Mesothelial cell of epicardium (in vitro differentiated cells): Measurements from ENCODE around the gene CTNND2. TPM values are rescaled to one million over a fixed set of nuclear protein-coding genes. Genes with fewer than 3 reads are reported as not detected.

ENCODE experiments used
- DNase-seq, 2 experiments: peaks; one replicate each; pipeline ENCODE4 v3.0.0; 2021; ENCODE audit warnings: low spot score in 2 of 2; ENCODE audit not compliant: unreplicated experiment in 2 of 2
- H3K27ac Mint-ChIP-seq: 2 replicates; pipeline ENCODE4 v1.8.0; 2021; ENCODE audit warnings: mixed read lengths
- H3K27me3 Mint-ChIP-seq: 2 replicates; pipeline ENCODE4 v1.8.0; 2021; ENCODE audit warnings: low read depth, mixed read lengths
- H3K36me3 Mint-ChIP-seq: 2 replicates; pipeline ENCODE4 v1.8.0; 2021; ENCODE audit warnings: mixed read lengths
- H3K4me1 Mint-ChIP-seq: 2 replicates; pipeline ENCODE4 v1.8.0; 2021; ENCODE audit warnings: mixed read lengths
- H3K4me3 Mint-ChIP-seq: 2 replicates; pipeline ENCODE4 v1.8.0; 2021; ENCODE audit warnings: mild to moderate bottlenecking, moderate library complexity, mixed read lengths
- H3K9me3 Mint-ChIP-seq: 2 replicates; pipeline ENCODE4 v1.8.0; 2021; ENCODE audit warnings: mixed read lengths
- CTCF ChIP-seq: fragments of 200-600 bp; sonication (generic); IDR thresholded peaks from one replicate; pipeline ENCODE4 v1.5.0; 2021; ENCODE audit warnings: antibody characterized with exemption; ENCODE audit not compliant: unreplicated experiment
- total RNA-seq: library from RNA; stranded (reverse); gene quantifications from 3 replicates; pipeline ENCODE4 v1.2.1, GENCODE V29; 2021

CTNND2 gene
- total RNA-seq, 1 donor from 2014 or later = 7.9 TPM

GRCh38 chr5:11230890-11231289 lies 673.4 kb downstream of the CTNND2 start:
- no peak for DNase-seq
- Mint-ChIP-seq H3K36me3 (peaks cover 8% of the 10 kb centered on the region), H3K4me3 (no peak overlapping the region), H3K27me3 (no peaks in the 10 kb centered on the region), H3K9me3 (peaks cover 29% of the 10 kb centered on the region), H3K27ac (no peak overlapping the region), H3K4me1 (no peaks in the 10 kb centered on the region)
- no peak for TF ChIP-seq CTCF

GRCh38 chr5:11227064-11227463 lies 677.2 kb downstream of the CTNND2 start:
- Mint-ChIP-seq H3K27me3 (no peaks in the 10 kb centered on the region), H3K4me1 (no peaks in the 10 kb centered on the region)
- TF ChIP-seq CTCF = no peak

GRCh38 chr5:11224436-11225187 lies 679.6 kb downstream of the CTNND2 start:
- H3K36me3 Mint-ChIP-seq = no peaks in the 10 kb centered on the region
- no peaks in the 10 kb centered on the region for H3K4me1 Mint-ChIP-seq
- H3K4me3 Mint-ChIP-seq = no peak overlapping the region
- no peak overlapping the region for H3K27ac Mint-ChIP-seq
- peaks cover 7% of the 10 kb centered on the region for H3K9me3 Mint-ChIP-seq
- DNase-seq = no peak
- no peak for TF ChIP-seq CTCF
- H3K27me3 Mint-ChIP-seq = no peaks in the 10 kb centered on the region

More at GRCh38 chr5:11227064-11227463, 677.2 kb downstream of the CTNND2 start:
- peaks cover 5% of the 10 kb centered on the region for H3K36me3 Mint-ChIP-seq
- H3K4me3 Mint-ChIP-seq = no peak overlapping the region
- H3K27ac Mint-ChIP-seq = no peak overlapping the region
- peaks cover 15% of the 10 kb centered on the region for H3K9me3 Mint-ChIP-seq
- no peak for DNase-seq

- no peak for TF ChIP-seq CTCF
- DNase-seq = no peak
- Mint-ChIP-seq H3K27ac (no peak overlapping the region), H3K4me3 (no peak overlapping the region), H3K27me3 (no peaks in the 10 kb centered on the region), H3K9me3 (peaks cover 15% of the 10 kb centered on the region), H3K4me1 (no peaks in the 10 kb centered on the region), H3K36me3 (no peaks in the 10 kb centered on the region)
These were observed 682.1 kb downstream of the CTNND2 start for GRCh38 chr5:11222169-11222568.

- no peaks in the 10 kb centered on the region for H3K36me3 Mint-ChIP-seq
- H3K4me3 Mint-ChIP-seq = no peak overlapping the region
- H3K27me3 Mint-ChIP-seq = no peaks in the 10 kb centered on the region
- H3K27ac Mint-ChIP-seq = no peak overlapping the region
- TF ChIP-seq CTCF = no peak
- no peaks in the 10 kb centered on the region for H3K4me1 Mint-ChIP-seq
- peaks cover 22% of the 10 kb centered on the region for H3K9me3 Mint-ChIP-seq
- no peak for DNase-seq
These were observed 689.2 kb downstream of the CTNND2 start for GRCh38 chr5:11214864-11215644.
